HL-60 (cell line): ENCODE data around the gene GRID1.

Source experiments
- POLR2AphosphoS5 ChIP-seq: IDR thresholded peaks from 2 replicates; pipeline ENCODE4 v1.6.1; 2012; ENCODE audit warnings: low read depth
- TF ChIP-seq, protein P1 (sequence below): IDR thresholded peaks from one replicate; pipeline ENCODE4 v1.5.1; 2011; ENCODE audit warnings: low read length, control low read depth, inconsistent platforms; ENCODE audit not compliant: insufficient read depth
- TF ChIP-seq, protein P2 (sequence below): IDR thresholded peaks from 2 replicates; pipeline ENCODE4 v1.6.1; 2012; ENCODE audit warnings: low read depth; ENCODE audit not compliant: insufficient replicate concordance

DNA sequence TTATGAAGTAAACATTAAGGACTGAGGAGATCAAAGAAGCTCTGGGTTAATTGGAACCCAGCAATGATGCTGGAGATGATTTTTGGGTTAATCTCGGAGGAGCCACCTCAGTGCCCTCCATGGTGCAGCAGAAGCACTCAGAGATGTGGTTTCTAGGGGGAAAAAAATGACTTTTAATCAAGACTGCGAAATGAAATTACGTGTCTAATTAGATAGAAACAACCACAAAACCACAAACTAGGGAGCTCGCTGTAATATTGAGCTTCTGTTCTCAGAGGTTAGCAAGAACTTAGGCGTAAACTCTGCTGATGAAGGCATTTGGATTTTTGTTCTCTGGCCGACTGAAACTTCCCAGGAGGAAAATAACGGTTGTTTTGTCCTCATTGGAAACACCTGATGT lies 319.0 kb downstream of the GRID1 start:
- TF ChIP-seq, protein P1, sequence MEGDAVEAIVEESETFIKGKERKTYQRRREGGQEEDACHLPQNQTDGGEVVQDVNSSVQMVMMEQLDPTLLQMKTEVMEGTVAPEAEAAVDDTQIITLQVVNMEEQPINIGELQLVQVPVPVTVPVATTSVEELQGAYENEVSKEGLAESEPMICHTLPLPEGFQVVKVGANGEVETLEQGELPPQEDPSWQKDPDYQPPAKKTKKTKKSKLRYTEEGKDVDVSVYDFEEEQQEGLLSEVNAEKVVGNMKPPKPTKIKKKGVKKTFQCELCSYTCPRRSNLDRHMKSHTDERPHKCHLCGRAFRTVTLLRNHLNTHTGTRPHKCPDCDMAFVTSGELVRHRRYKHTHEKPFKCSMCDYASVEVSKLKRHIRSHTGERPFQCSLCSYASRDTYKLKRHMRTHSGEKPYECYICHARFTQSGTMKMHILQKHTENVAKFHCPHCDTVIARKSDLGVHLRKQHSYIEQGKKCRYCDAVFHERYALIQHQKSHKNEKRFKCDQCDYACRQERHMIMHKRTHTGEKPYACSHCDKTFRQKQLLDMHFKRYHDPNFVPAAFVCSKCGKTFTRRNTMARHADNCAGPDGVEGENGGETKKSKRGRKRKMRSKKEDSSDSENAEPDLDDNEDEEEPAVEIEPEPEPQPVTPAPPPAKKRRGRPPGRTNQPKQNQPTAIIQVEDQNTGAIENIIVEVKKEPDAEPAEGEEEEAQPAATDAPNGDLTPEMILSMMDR: no peak
- TF ChIP-seq, protein P2, sequence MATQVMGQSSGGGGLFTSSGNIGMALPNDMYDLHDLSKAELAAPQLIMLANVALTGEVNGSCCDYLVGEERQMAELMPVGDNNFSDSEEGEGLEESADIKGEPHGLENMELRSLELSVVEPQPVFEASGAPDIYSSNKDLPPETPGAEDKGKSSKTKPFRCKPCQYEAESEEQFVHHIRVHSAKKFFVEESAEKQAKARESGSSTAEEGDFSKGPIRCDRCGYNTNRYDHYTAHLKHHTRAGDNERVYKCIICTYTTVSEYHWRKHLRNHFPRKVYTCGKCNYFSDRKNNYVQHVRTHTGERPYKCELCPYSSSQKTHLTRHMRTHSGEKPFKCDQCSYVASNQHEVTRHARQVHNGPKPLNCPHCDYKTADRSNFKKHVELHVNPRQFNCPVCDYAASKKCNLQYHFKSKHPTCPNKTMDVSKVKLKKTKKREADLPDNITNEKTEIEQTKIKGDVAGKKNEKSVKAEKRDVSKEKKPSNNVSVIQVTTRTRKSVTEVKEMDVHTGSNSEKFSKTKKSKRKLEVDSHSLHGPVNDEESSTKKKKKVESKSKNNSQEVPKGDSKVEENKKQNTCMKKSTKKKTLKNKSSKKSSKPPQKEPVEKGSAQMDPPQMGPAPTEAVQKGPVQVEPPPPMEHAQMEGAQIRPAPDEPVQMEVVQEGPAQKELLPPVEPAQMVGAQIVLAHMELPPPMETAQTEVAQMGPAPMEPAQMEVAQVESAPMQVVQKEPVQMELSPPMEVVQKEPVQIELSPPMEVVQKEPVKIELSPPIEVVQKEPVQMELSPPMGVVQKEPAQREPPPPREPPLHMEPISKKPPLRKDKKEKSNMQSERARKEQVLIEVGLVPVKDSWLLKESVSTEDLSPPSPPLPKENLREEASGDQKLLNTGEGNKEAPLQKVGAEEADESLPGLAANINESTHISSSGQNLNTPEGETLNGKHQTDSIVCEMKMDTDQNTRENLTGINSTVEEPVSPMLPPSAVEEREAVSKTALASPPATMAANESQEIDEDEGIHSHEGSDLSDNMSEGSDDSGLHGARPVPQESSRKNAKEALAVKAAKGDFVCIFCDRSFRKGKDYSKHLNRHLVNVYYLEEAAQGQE: no peak
- TF ChIP-seq POLR2AphosphoS5: no peak
